Transverse colon (tissue), 4 donors: Measurements from ENCODE around the gene LRRC49. TPM values are rescaled to one million over a fixed set of nuclear protein-coding genes. Genes with fewer than 3 reads are reported as not detected.

Experiments used
- DNase-seq: peaks from one replicate; pipeline ENCODE4 v3.0.0-alpha.2; 2019
- H3K27ac ChIP-seq, 4 donors: fragments of 200-600 bp; sonication (generic); 2 replicates each; pipeline ENCODE4 v1.5.1; 2016 to 2018; ENCODE audit warnings: inconsistent platforms in 4 of 4
- H3K27me3 ChIP-seq: fragments of 200-600 bp; sonication (generic); 2 replicates; pipeline ENCODE4 v1.5.1; 2017; ENCODE audit warnings: inconsistent platforms
- H3K36me3 ChIP-seq, 4 donors: fragments of 200-600 bp; sonication (generic); 2 replicates each; pipeline ENCODE4 v1.5.1; 2017 to 2019; ENCODE audit warnings: inconsistent platforms in 4 of 4
- H3K4me1 ChIP-seq, 4 donors: fragments of 200-600 bp; sonication (generic); 2 replicates each; pipeline ENCODE4 v1.5.1; 2017 to 2020; ENCODE audit warnings: inconsistent platforms in 4 of 4
- H3K4me3 ChIP-seq, 4 donors: fragments of 200-600 bp; sonication (generic); 1 replicate in 1 of 4; 2 replicates in 3 of 4; pipeline versions ENCODE4 v1.5.1 to v1.6.1; 2017 to 2019; ENCODE audit warnings: inconsistent platforms in 4 of 4
- H3K9me3 ChIP-seq, 2 donors: fragments of 200-600 bp; sonication (generic); 2 replicates each; pipeline ENCODE4 v1.5.1; 2017 to 2019; ENCODE audit warnings: inconsistent platforms in 2 of 2
- EP300 ChIP-seq: sonication (generic); formaldehyde crosslinking; IDR thresholded peaks from one replicate; pipeline ENCODE4 v1.6.1; 2017; ENCODE audit warnings: antibody characterized with exemption, low read depth
- POLR2A ChIP-seq: fragments of 450-650 bp; IDR thresholded peaks from one replicate; pipeline ENCODE4 v1.6.1; 2016; ENCODE audit warnings: antibody characterized with exemption, mild to moderate bottlenecking, moderate library complexity
- POLR2AphosphoS5 ChIP-seq, 3 donors: sonication (generic); formaldehyde crosslinking; IDR thresholded peaks; one replicate each; pipeline ENCODE4 v1.6.1; 2016; ENCODE audit warnings: antibody characterized with exemption in 3 of 3
- WGBS, 2 donors: methylation state at CpG; one replicate each; pipeline ENCODE4 v1.1.5; 2018; ENCODE audit warnings: low coverage in 1 of 2; 5-methylcytosine and 5-hydroxymethylcytosine counted together
- in situ Hi-C, 4 donors: fragments of 200-750 bp; cut with MboI; loops; one replicate each; pipeline versions ENCODE4 v1.15.0 to v1.15.1; 2017; ENCODE audit warnings: low sequenced_read_pairs in 3 of 4, low pct_ligation_motif_present in 1 of 4, low pct_unique_long_range_greater_than_20kb in 1 of 4
- intact Hi-C: fragments of 100-400 bp; cut with DNase I; formaldehyde crosslinking; loops from one replicate; pipeline ENCODE4 v1.15.1; 2023; ENCODE audit warnings: low total_unique reads
- total RNA-seq, 4 donors: library from RNA; depleted of rRNA; stranded (reverse); fragments of >200 nt; gene quantifications; one replicate each; pipeline ENCODE4 v1.1.0, GENCODE V29; 2016
- TF ChIP-seq, protein P1 (sequence below), 5 experiments: fragments of 200-600 bp in 3 of 5; fragments of 450-650 bp in 2 of 5; sonication (generic) in 3 of 5; IDR thresholded peaks; 1 replicate in 2 of 5; 2 replicates in 3 of 5; pipeline ENCODE4 v1.5.1; 2016 to 2017; ENCODE audit warnings: antibody characterized with exemption in 5 of 5, inconsistent platforms in 3 of 5, mild to moderate bottlenecking in 2 of 5, moderate library complexity in 1 of 5

The LRRC49 gene
- total RNA-seq, 4 donors from 2014 or later: 2.2 to 5.2 (median 4.8) TPM; not detected in 1

DNA sequence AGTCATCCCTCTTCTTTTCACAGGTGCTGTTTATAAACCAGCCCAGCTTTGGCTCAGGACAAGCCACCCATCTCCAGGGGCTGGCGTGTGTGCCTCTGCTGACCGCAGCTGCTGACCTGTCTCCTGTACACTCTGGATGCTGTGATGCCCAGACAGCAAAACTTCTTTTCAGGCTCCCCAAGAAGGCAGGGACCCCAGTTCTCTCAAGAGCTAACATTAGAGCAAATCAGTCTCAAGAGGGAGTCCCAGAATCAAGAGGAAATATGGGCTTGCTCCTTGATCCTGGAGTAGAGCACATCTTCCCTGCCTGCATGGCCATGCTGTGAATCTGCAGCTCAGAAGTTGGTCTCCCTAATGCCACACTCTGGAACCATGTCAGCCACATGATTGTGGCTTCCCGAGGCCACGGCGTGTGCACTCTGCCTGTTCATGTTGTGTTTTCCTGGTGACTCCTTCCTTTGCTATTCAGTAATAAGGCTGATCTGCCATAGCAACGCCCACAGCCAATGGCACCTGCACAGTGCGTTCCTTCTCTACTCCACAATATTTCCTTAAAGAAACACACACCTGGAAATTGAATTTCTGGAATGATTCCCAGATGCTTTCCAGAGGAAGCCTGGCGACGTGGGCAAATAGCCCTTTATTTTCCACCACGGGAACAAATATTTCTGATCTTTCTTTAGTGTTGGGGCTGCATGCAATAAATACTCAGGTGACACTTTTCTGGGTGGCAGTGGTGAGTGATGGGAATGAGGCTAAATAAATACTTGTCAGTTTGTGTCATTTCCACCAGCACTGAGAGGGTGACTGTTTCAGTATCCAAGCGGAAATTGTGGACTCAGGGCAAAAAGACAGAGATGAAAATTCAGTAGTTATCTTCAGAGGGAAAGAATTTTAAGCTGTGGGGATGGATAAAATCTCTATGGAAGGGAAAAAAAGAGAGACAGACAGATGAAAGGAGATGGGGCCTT lies 200.7 kb downstream of the LRRC49 start:
- Histone ChIP-seq H3K4me1 (peaks cover 0 to 6% (median 0%) of the 10 kb centered on the region in 4 donors), H3K36me3 (no peaks in the 10 kb centered on the region), H3K27ac (peak overlapping the region; percentile 12 to 66 (median 60)), H3K4me3 (no peak overlapping the region), H3K27me3 (no peaks in the 10 kb centered on the region), H3K9me3 (peaks cover 0 to 7% of the 10 kb centered on the region in 2 donors)
- peak; percentile 72 for DNase-seq
- TF ChIP-seq POLR2A (peak; percentile 39), POLR2AphosphoS5 (IDR thresholded peaks at IDR 0.05) (peak; percentile 16 to 78 (median 48)), EP300 (no peak)
- TF ChIP-seq, protein P1, sequence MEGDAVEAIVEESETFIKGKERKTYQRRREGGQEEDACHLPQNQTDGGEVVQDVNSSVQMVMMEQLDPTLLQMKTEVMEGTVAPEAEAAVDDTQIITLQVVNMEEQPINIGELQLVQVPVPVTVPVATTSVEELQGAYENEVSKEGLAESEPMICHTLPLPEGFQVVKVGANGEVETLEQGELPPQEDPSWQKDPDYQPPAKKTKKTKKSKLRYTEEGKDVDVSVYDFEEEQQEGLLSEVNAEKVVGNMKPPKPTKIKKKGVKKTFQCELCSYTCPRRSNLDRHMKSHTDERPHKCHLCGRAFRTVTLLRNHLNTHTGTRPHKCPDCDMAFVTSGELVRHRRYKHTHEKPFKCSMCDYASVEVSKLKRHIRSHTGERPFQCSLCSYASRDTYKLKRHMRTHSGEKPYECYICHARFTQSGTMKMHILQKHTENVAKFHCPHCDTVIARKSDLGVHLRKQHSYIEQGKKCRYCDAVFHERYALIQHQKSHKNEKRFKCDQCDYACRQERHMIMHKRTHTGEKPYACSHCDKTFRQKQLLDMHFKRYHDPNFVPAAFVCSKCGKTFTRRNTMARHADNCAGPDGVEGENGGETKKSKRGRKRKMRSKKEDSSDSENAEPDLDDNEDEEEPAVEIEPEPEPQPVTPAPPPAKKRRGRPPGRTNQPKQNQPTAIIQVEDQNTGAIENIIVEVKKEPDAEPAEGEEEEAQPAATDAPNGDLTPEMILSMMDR (IDR thresholded peaks at IDR 0.05): no peak
- 42 to 72% methylated on average over 6 to 11 of the region's 11 CpGs for WGBS, 2 donors
- intact Hi-C loops: no loop called here
- in situ Hi-C loops: no loop called here

DNA sequence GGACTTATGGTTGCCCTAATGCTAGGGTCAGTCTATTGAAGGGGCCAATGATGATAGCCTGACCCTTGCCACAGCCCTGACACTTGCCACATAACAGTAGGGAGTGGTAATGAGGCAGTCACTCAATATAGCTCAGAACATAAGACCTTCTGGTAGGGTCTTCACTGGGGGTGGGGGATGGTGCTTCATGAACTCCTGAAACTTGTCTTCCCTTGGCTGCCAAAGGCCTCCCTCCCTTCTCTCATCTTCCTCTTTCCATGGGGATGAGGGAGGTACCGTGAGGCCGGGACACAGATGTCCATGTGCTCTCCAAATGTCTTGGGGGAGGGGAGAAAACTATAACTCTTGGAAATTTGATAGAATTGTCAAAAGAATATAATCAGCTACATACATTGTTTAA lies 201.5 kb downstream of the LRRC49 start:
- H3K27me3 ChIP-seq: no peaks in the 10 kb centered on the region
- no peak for TF ChIP-seq EP300
- TF ChIP-seq POLR2A: no peak
- TF ChIP-seq, protein P1 (IDR thresholded peaks at IDR 0.05): no peak
- TF ChIP-seq POLR2AphosphoS5 (IDR thresholded peaks at IDR 0.05): no peak
- H3K36me3 ChIP-seq: no peaks in the 10 kb centered on the region
- H3K4me1 ChIP-seq: peaks cover 0 to 6% (median 0%) of the 10 kb centered on the region in 4 donors
- in situ Hi-C loops (no loop called here), intact Hi-C loops (no loop called here)
- peaks cover 0 to under 1% of the 10 kb centered on the region in 2 donors for H3K9me3 ChIP-seq
- 71 to 100% methylated on average over 2 of the region's 2 CpGs for WGBS, 2 donors
- H3K27ac ChIP-seq: no peak overlapping the region
- no peak overlapping the region for H3K4me3 ChIP-seq
- DNase-seq: no peak

DNA sequence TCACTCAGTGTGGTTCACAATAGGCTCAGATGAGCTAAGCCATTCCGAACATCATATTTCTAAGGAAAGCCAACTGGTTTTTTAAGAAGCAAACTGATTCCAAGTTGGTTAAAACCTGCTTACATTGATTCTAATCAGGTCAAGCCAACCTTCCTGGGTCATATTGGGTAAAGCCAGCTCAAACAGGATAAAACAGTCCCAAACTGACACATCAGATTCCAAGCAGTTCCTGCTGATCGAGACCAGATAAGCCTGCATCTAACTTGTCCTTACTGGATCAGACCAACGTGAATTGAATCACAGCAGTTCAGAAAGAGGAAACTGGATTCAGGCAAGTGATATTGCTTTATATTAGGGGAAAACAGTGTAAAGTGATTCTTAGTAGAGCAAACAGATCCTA lies 204.1 kb downstream of the LRRC49 start:
- intact Hi-C loops (no loop called here), in situ Hi-C loops (no loop called here)
- H3K27me3 ChIP-seq: no peaks in the 10 kb centered on the region
- WGBS, 2 donors: 46 to 100% methylated on average over 1 to 3 of the region's 3 CpGs
- peaks cover 0 to 6% (median 0%) of the 10 kb centered on the region in 4 donors for H3K4me1 ChIP-seq
- DNase-seq: no peak
- no peak for TF ChIP-seq EP300
- TF ChIP-seq, protein P1 (IDR thresholded peaks at IDR 0.05): no peak
- TF ChIP-seq POLR2A: no peak
- no peaks in the 10 kb centered on the region for H3K36me3 ChIP-seq
- no peaks in the 10 kb centered on the region for H3K9me3 ChIP-seq
- H3K27ac ChIP-seq: no peak overlapping the region
- H3K4me3 ChIP-seq: no peak overlapping the region

DNA sequence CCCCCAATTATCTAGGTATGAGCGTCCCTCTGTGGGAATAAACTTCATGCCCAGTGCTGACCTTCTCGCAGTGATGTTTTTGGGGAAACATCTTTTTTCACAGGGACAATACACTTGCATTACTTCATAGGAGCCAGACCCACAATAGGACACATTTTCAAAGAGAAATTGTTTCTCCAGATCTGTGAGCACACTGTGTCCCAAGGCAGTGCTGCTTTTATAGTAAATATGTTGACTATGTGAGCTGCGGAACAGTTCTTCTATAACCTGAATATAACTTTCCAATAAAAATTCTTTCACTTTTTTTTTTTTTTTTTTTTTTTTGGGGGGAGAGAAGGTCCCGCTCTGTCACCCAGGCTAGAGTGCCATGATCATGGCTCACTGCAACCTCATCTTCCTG lies 205.3 kb downstream of the LRRC49 start:
- Histone ChIP-seq H3K27me3 (no peaks in the 10 kb centered on the region), H3K27ac (no peak overlapping the region), H3K36me3 (no peaks in the 10 kb centered on the region), H3K4me3 (no peak overlapping the region), H3K4me1 (peaks cover 0 to 5% (median 0%) of the 10 kb centered on the region in 4 donors), H3K9me3 (no peaks in the 10 kb centered on the region)
- in situ Hi-C loops: no loop called here
- WGBS, 2 donors: 88 to 94% methylated on average over 4 of the region's 4 CpGs
- DNase-seq: no peak
- TF ChIP-seq, protein P1 (IDR thresholded peaks at IDR 0.05): no peak
- TF ChIP-seq POLR2AphosphoS5 (IDR thresholded peaks at IDR 0.05) (no peak), EP300 (no peak), POLR2A (no peak)
- intact Hi-C loops: no loop called here
